HG02763 (cell line): ENCODE measurements around the gene ARNT2.

Source experiments
- ATAC-seq: cut with Tn5 transposase; IDR thresholded peaks from one replicate; pipeline ENCODE4 v1.9.1; 2021; ENCODE audit warnings: mild to moderate bottlenecking, moderate library complexity; ENCODE audit not compliant: unreplicated experiment

ARNT2 gene

GRCh38 chr15:80462836-80463512 is 58.8 kb downstream of the ARNT2 start:
- no peak for ATAC-seq

- ATAC-seq, result no peak
Measured at GRCh38 chr15:80464951-80465625, 60.9 kb downstream of the ARNT2 start.

GRCh38 chr15:80465626-80466005 is 61.4 kb downstream of the ARNT2 start:
- no peak for ATAC-seq

GRCh38 chr15:80466543-80466942 is 62.4 kb downstream of the ARNT2 start:
- ATAC-seq, result no peak

- no peak for ATAC-seq
Measured at GRCh38 chr15:80467311-80467714, 63.1 kb downstream of the ARNT2 start.

- no peak for ATAC-seq
Measured at GRCh38 chr15:80468796-80469195, 64.6 kb downstream of the ARNT2 start.

GRCh38 chr15:80471881-80472280 is 67.7 kb downstream of the ARNT2 start:
- no peak for ATAC-seq

- no peak for ATAC-seq
Measured at GRCh38 chr15:80473286-80474223, 69.4 kb downstream of the ARNT2 start.

- no peak for ATAC-seq
Measured at GRCh38 chr15:80474224-80475215, 70.3 kb downstream of the ARNT2 start.

GRCh38 chr15:80475572-80475971 is 71.4 kb downstream of the ARNT2 start:
- no peak for ATAC-seq

GRCh38 chr15:80476036-80476435 is 71.9 kb downstream of the ARNT2 start:
- no peak for ATAC-seq

GRCh38 chr15:80478075-80478474 is 73.9 kb downstream of the ARNT2 start:
- no peak for ATAC-seq

GRCh38 chr15:80479191-80479590 is 75.0 kb downstream of the ARNT2 start:
- ATAC-seq, result no peak

- no peak for ATAC-seq
Measured at GRCh38 chr15:80480171-80480811, 76.1 kb downstream of the ARNT2 start.

GRCh38 chr15:80480909-80481308 is 76.7 kb downstream of the ARNT2 start:
- no peak for ATAC-seq

- no peak for ATAC-seq
Measured at GRCh38 chr15:80482696-80483095, 78.5 kb downstream of the ARNT2 start.

- no peak for ATAC-seq
Measured at GRCh38 chr15:80483725-80484161, 79.6 kb downstream of the ARNT2 start.

- ATAC-seq, result no peak
Measured at GRCh38 chr15:80484333-80484864, 80.2 kb downstream of the ARNT2 start.

- no peak for ATAC-seq
Measured at GRCh38 chr15:80485370-80486164, 81.4 kb downstream of the ARNT2 start.
